ENCODE measurements around the gene EXOSC5.
A peak's percentile ranks its signal among the peaks of the same experiment; 100 is the strongest.

Gene EXOSC5

DNA sequence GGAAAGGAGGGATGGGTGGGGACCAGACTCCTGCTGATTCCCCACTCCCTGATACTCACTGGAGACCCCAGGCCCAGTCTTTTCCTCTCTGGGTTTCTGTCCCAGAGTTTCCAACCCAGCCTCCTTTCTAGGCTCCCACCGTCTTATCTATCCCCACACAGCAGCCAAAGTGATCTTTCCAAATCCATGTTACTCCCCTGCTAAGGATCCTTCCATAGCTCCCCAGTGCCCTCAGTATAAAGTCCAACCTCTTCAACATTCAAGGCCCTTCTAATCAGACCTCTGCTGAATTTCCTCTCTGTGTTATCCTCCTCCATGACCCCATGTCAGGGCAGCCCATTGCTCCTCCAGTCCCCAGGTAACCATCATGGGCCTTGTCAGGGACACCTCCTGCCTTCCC, 42.1 kb downstream of the EXOSC5 start:
- TF ChIP-seq, protein P1, sequence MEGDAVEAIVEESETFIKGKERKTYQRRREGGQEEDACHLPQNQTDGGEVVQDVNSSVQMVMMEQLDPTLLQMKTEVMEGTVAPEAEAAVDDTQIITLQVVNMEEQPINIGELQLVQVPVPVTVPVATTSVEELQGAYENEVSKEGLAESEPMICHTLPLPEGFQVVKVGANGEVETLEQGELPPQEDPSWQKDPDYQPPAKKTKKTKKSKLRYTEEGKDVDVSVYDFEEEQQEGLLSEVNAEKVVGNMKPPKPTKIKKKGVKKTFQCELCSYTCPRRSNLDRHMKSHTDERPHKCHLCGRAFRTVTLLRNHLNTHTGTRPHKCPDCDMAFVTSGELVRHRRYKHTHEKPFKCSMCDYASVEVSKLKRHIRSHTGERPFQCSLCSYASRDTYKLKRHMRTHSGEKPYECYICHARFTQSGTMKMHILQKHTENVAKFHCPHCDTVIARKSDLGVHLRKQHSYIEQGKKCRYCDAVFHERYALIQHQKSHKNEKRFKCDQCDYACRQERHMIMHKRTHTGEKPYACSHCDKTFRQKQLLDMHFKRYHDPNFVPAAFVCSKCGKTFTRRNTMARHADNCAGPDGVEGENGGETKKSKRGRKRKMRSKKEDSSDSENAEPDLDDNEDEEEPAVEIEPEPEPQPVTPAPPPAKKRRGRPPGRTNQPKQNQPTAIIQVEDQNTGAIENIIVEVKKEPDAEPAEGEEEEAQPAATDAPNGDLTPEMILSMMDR (conservative IDR thresholded peaks at IDR 0.05; ENCODE audit: control insufficient read depth, insufficient read depth, low read depth, low read length) = no peak
- DNase-seq (ENCODE audit: low read depth) = no peak
- no peak overlapping the region for H3K4me3 ChIP-seq (ENCODE audit: control insufficient read depth, low read depth, low read length)

DNA sequence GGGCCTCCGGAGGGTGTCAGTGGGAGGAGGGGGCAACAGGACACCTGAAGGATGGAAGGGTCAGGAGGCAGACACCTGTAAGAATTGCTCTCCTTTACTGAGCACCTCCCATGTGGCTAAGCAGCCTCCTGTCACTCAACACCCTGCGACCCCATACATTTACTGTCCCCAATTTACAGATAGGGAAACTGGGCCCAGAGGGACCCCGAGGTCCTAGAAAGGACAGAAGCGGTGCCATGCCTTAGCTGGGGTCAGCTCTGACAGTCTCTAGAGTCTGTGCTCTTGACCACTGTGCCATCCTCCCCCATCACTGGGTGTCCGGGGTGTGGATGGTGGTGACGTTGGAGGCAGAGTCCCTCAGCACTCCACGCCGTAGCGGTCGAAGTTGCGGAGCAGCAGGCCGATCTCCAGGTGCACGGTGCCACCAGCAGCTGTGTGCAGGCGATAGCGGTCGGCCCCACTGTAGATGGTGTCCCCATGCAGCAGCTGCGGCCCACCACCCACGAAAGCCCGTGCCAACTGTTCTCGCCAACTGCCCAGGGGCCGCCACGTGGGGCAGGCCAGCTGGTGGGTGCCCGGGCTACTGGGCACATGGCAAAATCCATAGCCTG, 42.7 kb downstream of the EXOSC5 start:
- TF ChIP-seq, protein P1 (conservative IDR thresholded peaks at IDR 0.05; ENCODE audit: control insufficient read depth, insufficient read depth, low read depth, low read length) = no peak
- DNase-seq (ENCODE audit: low read depth) = no peak
- H3K4me3 ChIP-seq (ENCODE audit: control insufficient read depth, low read depth, low read length) = peak overlapping the region; percentile 89

DNA sequence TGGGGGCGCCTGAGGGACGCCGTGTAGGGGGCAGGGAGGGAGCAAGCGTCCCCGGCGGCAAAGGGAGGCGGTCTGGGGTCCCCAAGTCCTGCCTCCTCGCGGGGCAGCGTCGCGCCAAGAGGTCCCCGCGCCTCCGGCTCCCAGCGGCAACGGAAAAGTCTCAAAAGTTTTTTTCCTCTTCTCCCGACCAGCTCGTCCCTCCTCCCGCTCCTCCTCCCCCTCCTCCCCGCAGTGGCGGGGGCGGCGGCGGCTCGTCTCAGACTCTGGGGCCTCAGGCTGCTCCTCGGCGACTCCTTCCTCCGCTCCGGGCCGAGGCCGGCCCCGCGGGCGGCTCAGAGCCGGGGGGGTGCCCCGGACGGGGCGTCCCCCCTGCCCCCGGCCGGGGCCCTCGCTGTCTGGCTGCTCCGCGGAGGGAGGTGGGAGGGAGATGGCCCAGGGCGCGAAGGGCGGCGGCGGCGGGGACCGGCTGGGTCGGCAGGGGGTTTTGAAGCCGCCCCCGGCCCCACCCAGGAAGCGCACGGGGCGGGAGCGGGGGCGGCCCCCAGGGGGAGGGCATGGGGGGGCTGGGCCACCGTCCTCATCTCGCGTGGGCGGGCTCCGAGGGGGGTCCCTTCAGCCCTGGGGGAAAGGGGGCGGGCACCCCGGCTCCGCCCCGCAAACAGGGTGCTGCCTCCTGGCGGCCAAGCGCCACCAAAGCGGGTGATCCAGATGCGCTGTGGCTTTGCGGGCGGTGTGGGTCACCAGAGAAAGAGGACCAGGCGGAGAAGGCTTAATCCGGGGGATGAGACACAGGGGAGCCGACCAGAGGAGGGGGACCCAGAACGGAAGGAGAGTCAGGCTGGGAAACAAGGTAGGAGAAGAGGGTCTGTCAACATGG, 43.5 kb downstream of the EXOSC5 start, which contains the start of gene TGFB1:
Gene TGFB1, minus strand, starts transcription at position 457 of the 877 bp plus-strand sequence. CDS start 878 bp downstream, outside the sequence.
- TF ChIP-seq, protein P1 (conservative IDR thresholded peaks at IDR 0.05; ENCODE audit: control insufficient read depth, insufficient read depth, low read depth, low read length) = peak; percentile 73
- H3K4me3 ChIP-seq (ENCODE audit: control insufficient read depth, low read depth, low read length) = peak within 1 kb of the TSS; percentile 89
- peak; percentile 81 for DNase-seq (ENCODE audit: low read depth)

DNA sequence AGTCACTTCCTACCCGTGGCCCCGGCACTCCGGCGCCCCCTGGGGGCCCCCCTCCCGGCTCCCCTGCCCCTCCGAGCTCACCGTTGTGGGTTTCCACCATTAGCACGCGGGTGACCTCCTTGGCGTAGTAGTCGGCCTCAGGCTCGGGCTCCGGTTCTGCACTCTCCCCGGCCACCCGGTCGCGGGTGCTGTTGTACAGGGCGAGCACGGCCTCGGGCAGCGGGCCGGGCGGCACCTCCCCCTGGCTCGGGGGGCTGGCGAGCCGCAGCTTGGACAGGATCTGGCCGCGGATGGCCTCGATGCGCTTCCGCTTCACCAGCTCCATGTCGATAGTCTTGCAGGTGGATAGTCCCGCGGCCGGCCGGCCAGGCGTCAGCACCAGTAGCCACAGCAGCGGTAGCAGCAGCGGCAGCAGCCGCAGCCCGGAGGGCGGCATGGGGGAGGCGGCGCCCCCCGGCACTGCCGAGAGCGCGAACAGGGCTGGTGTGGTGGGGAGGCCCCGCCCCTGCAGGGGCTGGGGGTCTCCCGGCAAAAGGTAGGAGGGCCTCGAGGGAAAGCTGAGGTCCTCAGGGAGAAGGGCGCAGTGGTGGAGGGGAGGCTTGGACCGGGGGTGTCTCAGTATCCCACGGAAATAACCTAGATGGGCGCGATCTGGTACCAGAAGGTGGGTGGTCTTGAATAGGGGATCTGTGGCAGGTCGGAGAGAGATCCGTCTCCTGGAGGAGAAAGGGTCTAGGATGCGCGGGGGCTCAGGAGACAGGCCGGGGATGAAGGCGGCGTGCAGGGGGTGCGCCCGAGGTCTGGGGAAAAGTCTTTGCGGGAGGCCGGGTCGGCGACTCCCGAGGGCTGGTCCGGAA, 44.3 kb downstream of the EXOSC5 start:
- peak overlapping the region; percentile 89 for H3K4me3 ChIP-seq (ENCODE audit: control insufficient read depth, low read depth, low read length)
- TF ChIP-seq, protein P1 (conservative IDR thresholded peaks at IDR 0.05; ENCODE audit: control insufficient read depth, insufficient read depth, low read depth, low read length) = peak; percentile 35

DNA sequence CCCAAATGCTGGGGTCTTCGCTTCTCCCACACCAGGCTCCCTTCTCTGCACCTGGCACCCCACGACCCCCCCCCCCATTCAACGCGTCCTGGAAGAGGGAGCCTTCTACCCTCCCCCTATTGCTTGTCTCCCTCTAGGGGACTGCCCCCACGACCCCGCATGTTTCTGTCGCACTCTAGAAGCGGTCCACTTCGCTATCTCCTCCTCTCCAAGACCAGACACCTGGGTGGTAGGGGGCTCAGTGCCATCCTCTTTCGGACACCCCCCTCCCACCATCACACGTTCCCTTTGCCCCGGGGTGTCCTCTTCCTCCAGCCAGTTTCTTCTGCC, 44.9 kb downstream of the EXOSC5 start:
- TF ChIP-seq, protein P1 (conservative IDR thresholded peaks at IDR 0.05; ENCODE audit: control insufficient read depth, insufficient read depth, low read depth, low read length) = no peak
- H3K4me3 ChIP-seq (ENCODE audit: control insufficient read depth, low read depth, low read length) = peak overlapping the region; percentile 89
- DNase-seq (ENCODE audit: low read depth) = no peak

More for the DNA sequence above, 44.3 kb downstream of the EXOSC5 start:
- DNase-seq (ENCODE audit: low read depth) = peak; percentile 51
